NCI-H187 (cell line): Measurements from ENCODE around the gene ZNF423.

ENCODE experiments used
- DNase-seq, 2 experiments: peaks; one replicate each; lab custom pipeline; 2025; lab: John Stamatoyannopoulos, UW

ZNF423 gene

GRCh38 chr16:49869731-49870130, 13.8 kb upstream of the ZNF423 start:
- no peak for DNase-seq

- no peak for DNase-seq
Measured at GRCh38 chr16:49867796-49868668, 12.1 kb upstream of the ZNF423 start.

- no peak for DNase-seq
Measured at GRCh38 chr16:49867234-49867633, 11.3 kb upstream of the ZNF423 start.

GRCh38 chr16:49866595-49867071, 10.7 kb upstream of the ZNF423 start:
- DNase-seq = no peak

GRCh38 chr16:49862694-49863093, 6.8 kb upstream of the ZNF423 start:
- DNase-seq = no peak

- DNase-seq = no peak
Measured at GRCh38 chr16:49861299-49861698, 5.4 kb upstream of the ZNF423 start.

GRCh38 chr16:49860593-49860992, 4.7 kb upstream of the ZNF423 start:
- DNase-seq = no peak

GRCh38 chr16:49859125-49859811, 3.4 kb upstream of the ZNF423 start:
- DNase-seq = no peak

- DNase-seq = no peak
Measured at GRCh38 chr16:49858200-49859124, 2.5 kb upstream of the ZNF423 start.

- DNase-seq = no peak
Measured at GRCh38 chr16:49857423-49858181, 1.7 kb upstream of the ZNF423 start.

GRCh38 chr16:49856672-49857330, 889 bp upstream of the ZNF423 start:
- no peak for DNase-seq

- no peak for DNase-seq
Measured at GRCh38 chr16:49855280-49855821, 561 bp downstream of the ZNF423 start.

GRCh38 chr16:49854796-49855203, 1.1 kb downstream of the ZNF423 start:
- DNase-seq = no peak

- no peak for DNase-seq
Measured at GRCh38 chr16:49854188-49854795, 1.6 kb downstream of the ZNF423 start.

- no peak for DNase-seq
Measured at GRCh38 chr16:49852279-49852678, 3.6 kb downstream of the ZNF423 start.

DNA sequence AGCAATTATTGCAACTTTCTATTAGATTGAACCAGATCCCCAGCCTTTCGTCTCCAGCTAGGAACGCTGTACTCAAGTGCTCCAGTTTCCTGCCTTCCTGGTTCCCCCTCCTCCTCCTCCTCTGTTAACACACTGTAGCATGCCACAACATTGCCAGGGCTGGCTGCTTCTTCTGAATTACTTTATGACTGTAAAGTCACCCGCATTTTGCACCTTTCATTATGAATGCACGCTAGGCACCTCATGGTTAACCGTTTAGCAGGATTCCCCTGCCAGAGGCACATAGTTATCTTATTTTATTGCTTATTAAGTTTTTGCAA, 4.5 kb downstream of the ZNF423 start:
- no peak for DNase-seq

- no peak for DNase-seq
Measured at GRCh38 chr16:49850558-49851467, 5.1 kb downstream of the ZNF423 start.

DNA sequence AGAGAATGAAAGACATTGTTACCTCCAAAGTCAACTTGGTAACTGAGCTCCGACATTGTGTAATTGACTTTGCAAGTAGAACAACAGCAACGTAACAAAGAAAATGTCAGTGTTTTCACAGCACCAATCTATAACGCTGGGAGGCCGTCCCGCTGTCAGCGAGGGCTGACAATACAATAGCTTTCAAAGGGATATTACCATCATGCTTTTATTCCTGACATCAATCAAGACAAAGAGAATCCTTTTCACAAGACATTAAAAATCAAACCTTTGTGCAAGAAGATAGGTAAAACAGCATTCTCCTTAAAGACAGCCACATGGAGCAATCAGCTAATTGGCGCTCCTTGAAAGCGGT, 6.2 kb downstream of the ZNF423 start:
- DNase-seq = no peak

DNA sequence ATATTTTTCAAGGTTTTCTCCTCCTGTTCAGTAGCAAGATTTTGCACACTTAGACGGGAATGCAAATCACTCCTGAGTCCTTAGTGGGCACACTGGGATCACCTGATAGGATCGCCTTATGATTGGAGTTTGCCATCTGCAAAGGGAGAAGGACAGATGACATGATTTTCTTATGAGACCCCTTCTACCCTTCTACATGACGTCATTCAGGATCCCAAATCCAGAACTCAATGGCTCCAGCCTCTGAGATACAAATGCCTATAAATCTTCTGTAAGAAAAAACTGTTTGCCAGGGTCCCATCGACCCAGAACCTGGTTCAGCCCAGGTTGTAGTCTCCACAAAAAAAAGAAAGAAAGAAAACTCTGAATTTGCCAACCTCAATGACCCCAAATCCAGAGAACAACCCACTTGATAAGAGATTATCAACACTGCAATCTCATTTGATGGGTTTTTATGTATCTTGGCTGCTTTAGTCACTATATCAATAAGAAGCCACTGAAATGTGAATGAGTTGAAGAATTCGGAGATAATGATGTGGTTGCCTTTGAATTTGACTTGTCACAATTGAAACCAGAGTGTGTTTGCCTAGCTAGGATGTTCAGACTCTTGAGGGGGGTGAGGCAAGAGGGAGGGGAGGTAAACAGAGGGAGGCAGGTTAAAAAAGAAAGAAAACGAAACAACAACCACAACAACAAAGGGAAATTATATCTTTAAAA, 6.7 kb downstream of the ZNF423 start:
- no peak for DNase-seq
